ENCODE results near the gene NOM1.

GRCh38 chr7:156932006-156932405, 17.5 kb upstream of the NOM1 start:
- TF ChIP-seq EZH2 (IDR thresholded peaks at IDR 0.05; ENCODE audit: borderline replicate concordance, insufficient read depth, low read depth, low read length, poor library complexity, severe bottlenecking) (no peak), CTCF (IDR thresholded peaks at IDR 0.05) (no peak)

Data from B cell (primary cell).